HFF-Myc (cell line): ENCODE results near the gene SMAD7.

Experiments used
- DNase-seq: peaks from one replicate; pipeline ENCODE4 v3.0.0-alpha.2; 2011; ENCODE audit warnings: low read depth; ENCODE audit errors: extremely low read depth
- H3K4me3 ChIP-seq: replicated peaks from 2 replicates; pipeline ENCODE4 v1.5.1; 2011; ENCODE audit warnings: low read depth, mild to moderate bottlenecking, control low read depth, low read length
- TF ChIP-seq, protein P1 (sequence below): IDR thresholded peaks from 2 replicates; pipeline ENCODE4 v1.5.1; 2012; ENCODE audit warnings: mild to moderate bottlenecking, low read depth, low read length, control low read depth; ENCODE audit errors: missing control alignments

SMAD7 gene

DNA sequence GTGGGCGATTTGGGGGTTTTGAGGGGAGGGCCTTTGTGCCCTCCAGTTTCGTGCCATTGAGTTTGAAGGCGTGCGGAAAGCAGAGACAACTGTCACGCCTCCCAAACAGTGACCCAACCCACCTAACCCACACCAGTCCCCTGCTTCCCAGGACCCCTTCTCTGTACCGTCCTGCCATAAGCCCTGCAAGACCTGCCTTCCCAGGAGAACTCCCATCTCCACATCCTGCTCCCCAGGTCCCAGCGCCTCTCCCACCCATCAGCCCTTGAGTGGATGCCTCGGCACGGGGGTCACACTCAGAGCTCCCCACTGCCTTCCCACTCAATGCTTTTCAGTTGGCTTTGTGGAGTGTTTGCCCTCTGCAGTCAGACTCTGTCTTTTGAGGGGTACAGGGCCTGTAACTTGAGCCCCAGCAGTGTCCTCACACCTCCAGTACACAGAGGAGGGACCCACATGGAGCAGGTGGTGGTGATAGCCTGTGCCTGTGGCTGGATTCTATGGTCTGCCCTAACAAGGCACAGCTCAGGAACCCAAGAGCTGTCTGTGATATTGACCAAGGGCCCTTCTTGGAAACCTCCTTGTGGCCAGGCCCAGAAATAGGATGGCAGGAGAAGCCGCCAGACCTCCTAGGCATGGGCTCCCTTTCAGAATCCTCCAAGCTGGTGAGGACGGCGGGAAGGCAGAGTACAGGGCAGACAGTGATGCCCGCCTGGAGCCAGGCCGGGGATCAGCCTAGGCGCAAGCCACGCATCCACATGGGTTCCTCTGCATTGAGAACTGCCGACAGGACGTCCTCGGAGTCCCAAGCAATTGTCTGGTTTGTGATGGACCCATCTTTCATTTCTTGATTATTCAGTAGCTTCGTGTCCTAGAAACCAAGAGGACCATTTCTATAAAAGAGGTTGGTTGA, 44.4 kb upstream of the SMAD7 start:
- no peak overlapping the region for H3K4me3 ChIP-seq
- DNase-seq: no peak
- TF ChIP-seq, protein P1, sequence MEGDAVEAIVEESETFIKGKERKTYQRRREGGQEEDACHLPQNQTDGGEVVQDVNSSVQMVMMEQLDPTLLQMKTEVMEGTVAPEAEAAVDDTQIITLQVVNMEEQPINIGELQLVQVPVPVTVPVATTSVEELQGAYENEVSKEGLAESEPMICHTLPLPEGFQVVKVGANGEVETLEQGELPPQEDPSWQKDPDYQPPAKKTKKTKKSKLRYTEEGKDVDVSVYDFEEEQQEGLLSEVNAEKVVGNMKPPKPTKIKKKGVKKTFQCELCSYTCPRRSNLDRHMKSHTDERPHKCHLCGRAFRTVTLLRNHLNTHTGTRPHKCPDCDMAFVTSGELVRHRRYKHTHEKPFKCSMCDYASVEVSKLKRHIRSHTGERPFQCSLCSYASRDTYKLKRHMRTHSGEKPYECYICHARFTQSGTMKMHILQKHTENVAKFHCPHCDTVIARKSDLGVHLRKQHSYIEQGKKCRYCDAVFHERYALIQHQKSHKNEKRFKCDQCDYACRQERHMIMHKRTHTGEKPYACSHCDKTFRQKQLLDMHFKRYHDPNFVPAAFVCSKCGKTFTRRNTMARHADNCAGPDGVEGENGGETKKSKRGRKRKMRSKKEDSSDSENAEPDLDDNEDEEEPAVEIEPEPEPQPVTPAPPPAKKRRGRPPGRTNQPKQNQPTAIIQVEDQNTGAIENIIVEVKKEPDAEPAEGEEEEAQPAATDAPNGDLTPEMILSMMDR: no peak

DNA sequence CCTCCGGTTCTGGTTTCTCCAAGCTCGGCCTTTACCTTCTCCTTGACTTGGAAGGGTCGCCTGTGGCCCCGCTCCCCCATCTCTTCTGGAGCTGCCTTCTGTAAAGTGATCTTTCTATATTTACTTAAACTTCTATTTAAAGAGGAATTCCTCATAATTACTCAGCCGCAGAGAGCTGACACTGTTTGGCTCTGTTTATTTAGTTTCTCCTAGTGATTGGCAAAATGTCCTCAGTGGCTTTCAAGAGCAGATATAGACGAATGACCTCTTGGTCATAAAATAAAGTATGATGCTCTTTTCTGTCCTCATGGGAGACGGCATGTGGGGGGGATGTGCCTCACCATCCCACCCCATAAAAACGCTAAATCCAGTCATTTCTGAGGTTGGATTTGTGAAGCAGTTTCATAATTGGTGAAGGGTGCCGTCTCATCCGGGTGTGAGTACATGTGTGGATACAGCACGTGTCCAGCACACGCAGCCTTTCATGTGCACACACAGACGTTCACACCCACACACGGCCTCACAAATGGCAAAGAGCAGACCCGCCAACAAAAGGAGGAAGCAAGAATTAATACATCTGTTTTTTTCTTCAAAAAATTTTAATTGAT, 43.4 kb upstream of the SMAD7 start:
- no peak overlapping the region for H3K4me3 ChIP-seq
- TF ChIP-seq, protein P1: no peak
- DNase-seq: no peak

DNA sequence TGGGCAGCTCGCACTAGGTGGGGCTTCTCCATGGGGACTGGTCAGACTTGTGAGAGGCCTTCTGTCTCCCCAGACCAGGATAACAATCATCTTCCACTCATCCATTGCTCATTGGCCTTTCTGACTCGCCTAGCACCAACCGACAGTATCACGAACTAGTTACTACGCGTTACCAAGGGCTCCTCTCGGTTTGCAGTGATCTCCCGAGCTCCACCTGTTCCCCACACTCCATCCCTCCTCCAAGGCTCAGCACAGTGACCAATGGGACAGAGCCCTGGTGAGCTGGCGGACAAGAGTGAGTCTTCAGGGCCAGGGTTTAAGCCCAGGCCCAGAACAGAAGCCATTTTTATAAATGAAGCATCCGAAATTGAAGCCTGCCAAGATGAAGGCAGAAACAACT, 42.8 kb upstream of the SMAD7 start:
- TF ChIP-seq, protein P1: no peak
- H3K4me3 ChIP-seq: no peak overlapping the region
- DNase-seq: no peak

DNA sequence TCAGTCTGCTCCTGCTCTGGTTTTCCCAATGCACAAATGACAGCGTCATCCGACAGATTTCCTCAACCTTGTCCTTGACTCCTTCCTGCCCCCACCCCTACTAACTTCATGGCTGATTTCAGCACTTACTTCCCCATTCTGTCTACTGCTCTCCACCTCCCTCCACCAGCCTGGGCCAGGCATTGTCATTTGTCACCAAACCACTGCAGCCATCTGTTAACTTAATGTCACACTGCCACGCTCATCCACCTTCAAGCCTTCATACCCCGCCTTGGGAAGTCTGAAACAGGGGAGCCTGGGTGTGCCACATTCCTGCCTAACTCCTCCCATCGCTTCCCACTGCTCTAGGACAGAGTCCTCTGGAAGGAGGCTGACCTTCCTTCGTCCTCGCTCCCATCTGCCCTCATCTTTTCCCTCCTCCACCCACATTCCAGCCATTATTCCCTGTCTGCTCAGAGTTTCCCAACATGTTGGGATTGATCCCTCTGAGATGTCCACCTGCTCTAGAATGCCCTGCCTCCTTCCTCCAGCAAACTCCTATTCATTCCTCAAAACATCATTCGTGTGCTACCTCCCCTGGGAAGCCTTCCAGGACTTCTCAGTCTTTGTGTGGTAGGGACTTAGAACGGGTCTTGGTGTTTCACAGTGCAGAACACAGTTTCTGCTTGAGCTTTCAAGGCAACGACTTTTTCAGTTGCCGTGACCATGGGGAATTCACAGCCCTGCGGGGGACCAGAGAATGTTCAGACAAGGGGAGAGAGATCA, 42.2 kb upstream of the SMAD7 start:
- DNase-seq: no peak
- TF ChIP-seq, protein P1: no peak

DNA sequence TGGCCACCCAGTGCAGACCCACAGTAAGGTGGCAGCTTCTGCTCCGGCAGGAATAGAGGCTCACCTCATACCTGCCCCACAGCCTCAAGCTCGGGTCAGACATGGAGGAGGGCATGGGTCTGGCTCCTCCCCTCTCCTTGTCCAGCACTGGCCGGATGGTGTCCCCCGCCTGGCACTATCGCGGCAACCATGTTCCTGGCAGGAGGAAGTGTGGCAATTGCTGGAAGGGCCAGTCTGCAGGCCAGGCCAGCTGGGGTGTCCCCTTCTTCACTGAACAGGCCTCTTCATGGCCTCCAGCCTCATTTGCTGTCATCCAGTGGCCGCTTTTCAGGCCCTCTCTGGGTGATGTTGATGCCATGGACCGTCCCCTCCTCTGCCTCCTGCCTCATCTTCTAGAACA, 41.4 kb upstream of the SMAD7 start:
- no peak for DNase-seq
- no peak overlapping the region for H3K4me3 ChIP-seq
- TF ChIP-seq, protein P1: no peak

More for the DNA sequence above, 42.2 kb upstream of the SMAD7 start:
- H3K4me3 ChIP-seq: no peak overlapping the region

DNA sequence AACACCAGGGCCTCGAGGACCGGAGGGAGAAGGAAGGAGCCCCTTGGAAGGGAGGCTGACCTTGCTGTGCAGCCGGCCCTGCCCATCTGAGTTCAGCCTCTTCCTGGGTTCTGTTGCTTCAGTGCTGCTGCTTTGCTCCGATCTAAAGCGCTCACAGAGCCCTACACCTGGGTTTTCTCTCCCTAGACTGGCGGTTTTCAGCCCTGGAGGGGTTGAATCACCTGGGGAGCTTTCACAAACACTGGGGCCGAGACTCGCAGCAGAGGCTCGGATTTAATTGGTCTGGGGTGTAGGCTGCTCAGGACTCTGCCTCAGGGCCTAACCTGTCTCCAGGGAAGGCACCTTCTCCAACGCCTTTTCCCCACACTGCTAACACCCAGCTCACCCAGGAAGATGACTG, 40.9 kb upstream of the SMAD7 start:
- DNase-seq: no peak
- TF ChIP-seq, protein P1: no peak
- H3K4me3 ChIP-seq: no peak overlapping the region
